Ishikawa (cell line): ENCODE measurements around the gene CYP2D6.
A peak's percentile ranks its signal among the peaks of the same experiment; 100 is the strongest.

Experiments used
- CEBPB ChIP-seq: IDR thresholded peaks from 2 replicates; pipeline ENCODE4 v1.6.1; 2012
- EGR1 ChIP-seq: IDR thresholded peaks from 2 replicates; pipeline ENCODE4 v1.6.1; 2012
- EP300 ChIP-seq: IDR thresholded peaks from 2 replicates; pipeline ENCODE4 v1.6.1; 2012; ENCODE audit warnings: borderline replicate concordance
- FOXM1 ChIP-seq: IDR thresholded peaks from 2 replicates; pipeline ENCODE4 v1.6.1; 2012; ENCODE audit warnings: low read depth, borderline replicate concordance
- MAX ChIP-seq: IDR thresholded peaks from 2 replicates; pipeline ENCODE4 v1.6.1; 2012
- NFIC ChIP-seq: IDR thresholded peaks from 2 replicates; pipeline ENCODE4 v1.6.1; 2012
- RAD21 ChIP-seq: IDR thresholded peaks from 2 replicates; pipeline ENCODE4 v1.6.1; 2012; ENCODE audit warnings: low read depth
- REST ChIP-seq: IDR thresholded peaks from 2 replicates; pipeline ENCODE4 v1.6.1; 2012; ENCODE audit warnings: low read depth, mild to moderate bottlenecking
- TAF1 ChIP-seq: IDR thresholded peaks from 2 replicates; pipeline ENCODE4 v1.6.1; 2012; ENCODE audit warnings: low read depth, mild to moderate bottlenecking
- TCF12 ChIP-seq: IDR thresholded peaks from 2 replicates; pipeline ENCODE4 v1.6.1; 2012; ENCODE audit warnings: low read depth
- TEAD4 ChIP-seq: IDR thresholded peaks from 2 replicates; pipeline ENCODE4 v1.6.1; 2012
- USF1 ChIP-seq: IDR thresholded peaks from 2 replicates; pipeline ENCODE4 v1.6.1; 2012
- YY1 ChIP-seq: IDR thresholded peaks from 2 replicates; pipeline ENCODE4 v1.6.1; 2012; ENCODE audit warnings: low read depth
- ZBTB7A ChIP-seq: IDR thresholded peaks from 2 replicates; pipeline ENCODE4 v1.6.1; 2012; ENCODE audit warnings: low read depth

The CYP2D6 gene

GRCh38 chr22:42138122-42138770 lies 7.6 kb upstream of the CYP2D6 start:
- TF ChIP-seq NFIC: no peak
- no peak for TF ChIP-seq TCF12

GRCh38 chr22:42134100-42135020 lies 3.8 kb upstream of the CYP2D6 start:
- TF ChIP-seq TAF1: no peak; the same call in 1 of the 2 replicates
- TF ChIP-seq MAX: peak; percentile 29; the same call in 1 of the 2 replicates
- TF ChIP-seq YY1: no peak
- TF ChIP-seq REST: no peak
- no peak for TF ChIP-seq FOXM1

- TF ChIP-seq REST (no peak), RAD21 (peak; percentile 45)
Measured at GRCh38 chr22:42132457-42132856, 1.8 kb upstream of the CYP2D6 start.

- TF ChIP-seq YY1 (no peak), TAF1 (no peak)
Measured at GRCh38 chr22:42131562-42131961, 952 bp upstream of the CYP2D6 start.

GRCh38 chr22:42128776-42129694 lies 1.6 kb downstream of the CYP2D6 start:
- TF ChIP-seq CEBPB (peak; percentile 87; the same call in 1 of the 2 replicates), RAD21 (peak; percentile 39; the same call in 1 of the 2 replicates), EP300 (peak; percentile 78; the same call in 1 of the 2 replicates), NFIC (peak; percentile 98), MAX (peak; percentile 72), USF1 (peak; percentile 38), EGR1 (peak; percentile 91), ZBTB7A (peak; percentile 100), REST (peak; percentile 38), TCF12 (peak; percentile 95), TEAD4 (peak; percentile 90)
